Choroid plexus epithelial cell (primary cell): ENCODE measurements around the gene METRNL.

Experiments used
- DNase-seq: peaks from one replicate; pipeline ENCODE4 v3.0.0-alpha.2; 2010; ENCODE audit warnings: low read depth
- H3K4me3 ChIP-seq: 2 replicates; pipeline ENCODE4 v1.5.1; 2011; ENCODE audit warnings: low read depth, mild to moderate bottlenecking, control low read depth, low read length, moderate library complexity
- CTCF ChIP-seq: conservative IDR thresholded peaks from 2 replicates; pipeline ENCODE4 v1.5.1; 2011; ENCODE audit warnings: low read depth, mild to moderate bottlenecking, control low read depth, inconsistent platforms, low read length, moderate library complexity

Gene METRNL

GRCh38 chr17:83069571-83069906 is 9.9 kb upstream of the METRNL start:
- TF ChIP-seq CTCF, result no peak
- H3K4me3 ChIP-seq, result no peak overlapping the region
- DNase-seq, result no peak

GRCh38 chr17:83069931-83070742 is 9.3 kb upstream of the METRNL start:
- H3K4me3 ChIP-seq, result no peak overlapping the region
- no peak for DNase-seq
- no peak for TF ChIP-seq CTCF

GRCh38 chr17:83070800-83071341 is 8.5 kb upstream of the METRNL start:
- TF ChIP-seq CTCF, result no peak
- H3K4me3 ChIP-seq, result no peak overlapping the region
- no peak for DNase-seq

GRCh38 chr17:83071365-83071764 is 8.0 kb upstream of the METRNL start:
- no peak for TF ChIP-seq CTCF
- H3K4me3 ChIP-seq, result no peak overlapping the region
- DNase-seq, result no peak

- TF ChIP-seq CTCF, result no peak
- DNase-seq, result no peak
- H3K4me3 ChIP-seq, result no peak overlapping the region
Measured at GRCh38 chr17:83071966-83072562, 7.3 kb upstream of the METRNL start.

GRCh38 chr17:83072600-83073358 is 6.6 kb upstream of the METRNL start:
- no peak overlapping the region for H3K4me3 ChIP-seq
- DNase-seq, result no peak
- no peak for TF ChIP-seq CTCF
